Measurements from ENCODE around the gene ADCY10. TPM values are rescaled to one million over a fixed set of nuclear protein-coding genes. Genes with fewer than 3 reads are reported as not detected.
A peak's percentile ranks its signal among the peaks of the same experiment; 100 is the strongest.

The ADCY10 gene
- total and polyA plus RNA-seq, 2 of the 4 experiments (the other 2 are of a cell fraction) = under 0.01 to 0.03 TPM

DNA sequence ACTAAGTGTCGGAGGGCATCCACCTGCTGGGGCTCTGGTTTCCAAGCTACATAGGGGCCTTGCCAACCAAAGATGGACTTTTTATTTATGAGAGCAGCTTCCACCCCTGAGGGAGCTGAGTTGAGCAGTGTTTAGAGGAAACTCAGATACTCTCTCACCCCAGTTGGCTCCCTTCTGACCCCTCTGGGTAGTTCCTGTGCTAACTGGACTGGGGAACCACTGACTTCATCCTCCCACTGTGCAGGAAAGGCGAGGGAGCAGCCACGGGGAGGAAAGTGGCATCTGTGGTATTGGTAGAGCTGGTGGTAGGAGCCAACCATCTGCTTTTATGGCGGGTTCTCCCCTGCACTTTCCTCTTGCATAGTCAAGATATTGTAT lies 121.8 kb downstream of the ADCY10 start:
- CTCF ChIA-PET = no interaction called here
- Histone ChIP-seq H3K4me2 (ENCODE audit: low read depth, low read length) (no peak overlapping the region), H2AFZ (replicated peaks; ENCODE audit: low read length, poor library complexity) (no peak overlapping the region), H3K18ac (ENCODE audit: low read depth, low read length) (peak overlapping the region; percentile 25; the same call in 1 of the 2 replicates), H3K27me3 (ENCODE audit: control insufficient read depth, insufficient read depth, low read length) (no peaks in the 10 kb centered on the region), H3K56ac (ENCODE audit: extremely low read depth, insufficient read depth, low read length) (no peak overlapping the region), H3K9ac (ENCODE audit: low read depth, low read length) (no peak overlapping the region), H2BK20ac (ENCODE audit: low read depth, low read length) (peak overlapping the region; percentile 70), H3K4me1 (ENCODE audit: control insufficient read depth, insufficient read depth, low read length) (peaks cover 18% of the 10 kb centered on the region), H2BK15ac (ENCODE audit: low read depth, low read length) (0 out of 3 replicates have a peak overlapping the region, but pooled peaks have one; percentile 22), H4K5ac (ENCODE audit: low read depth, low read length) (peak overlapping the region; percentile 16), H4K8ac (ENCODE audit: low read depth in 2 of 2, low read length in 2 of 2) (peak overlapping the region in 1 of 2 experiments; percentile 67; a peak in 2 of 4 replicates), H3K4ac (ENCODE audit: low read depth, low read length) (peak overlapping the region; percentile 74), H3K27ac (ENCODE audit: insufficient read depth, low read length) (peak overlapping the region; percentile 58), H3K79me1 (ENCODE audit: low read depth in 1 of 2, low read length in 2 of 2) (peaks cover 0 to 40% of the 10 kb centered on the region in 2 experiments; a peak in 2 of 4 replicates), H2AK5ac (ENCODE audit: low read depth, low read length) (peak overlapping the region; percentile 54; the same call in 1 of the 2 replicates), H3K9me3 (ENCODE audit: control insufficient read depth, insufficient read depth, low read length) (no peaks in the 10 kb centered on the region), H3K14ac (replicated peaks; ENCODE audit: low read depth, low read length) (peak overlapping the region; percentile 43), H3K23ac (ENCODE audit: low read depth, low read length) (peak overlapping the region; percentile 26; the same call in 1 of the 2 replicates), H3K36me3 (ENCODE audit: control insufficient read depth, insufficient read depth, low read length) (peaks cover 24% of the 10 kb centered on the region), H2AK9ac (replicated peaks; ENCODE audit: low read depth, low read length, poor library complexity) (peak overlapping the region; percentile 25), H3K9me1 (ENCODE audit: insufficient read depth, low read length) (peaks cover 21% of the 10 kb centered on the region), H2BK120ac (ENCODE audit: low read depth, low read length) (peak overlapping the region; percentile 85), H3K4me3 (ENCODE audit: insufficient read depth, low read depth, low read length) (no peak overlapping the region), H2BK5ac (ENCODE audit: low read depth, low read length, poor library complexity, severe bottlenecking) (peak overlapping the region; percentile 53), H4K91ac (ENCODE audit: insufficient read depth, low read depth, low read length) (peak overlapping the region; percentile 53), H4K20me1 (ENCODE audit: insufficient read depth, low read length) (peaks cover 7% of the 10 kb centered on the region)
- no peak for ATAC-seq (ENCODE audit: low read depth)
- in situ Hi-C loops (cut with MboI; ENCODE audit: low sequenced_read_pairs) = no loop called here
- POLR2A ChIA-PET (ENCODE audit: unreplicated experiment) = no interaction called here
- intact Hi-C loops (cut with micrococcal nuclease) = loop anchor here (1.0 to 5.0 kb wide), 2 partner anchors 71 to 290 kb away; partner anchors contain the start of gene MPZL1
- BruUV-seq (replicated peaks) = no TSS peak
- dilution Hi-C loops (cut with HindIII; ENCODE audit: low sequenced_read_pairs, unreplicated experiment) = no loop called here
- no peak for TF ChIP-seq MAFK (IDR thresholded peaks at IDR 0.05; ENCODE audit: low read depth, low read length)
- no peak for TF ChIP-seq BHLHE40 (IDR thresholded peaks at IDR 0.05; ENCODE audit: low read depth, low read length)
- TF ChIP-seq, protein P1, sequence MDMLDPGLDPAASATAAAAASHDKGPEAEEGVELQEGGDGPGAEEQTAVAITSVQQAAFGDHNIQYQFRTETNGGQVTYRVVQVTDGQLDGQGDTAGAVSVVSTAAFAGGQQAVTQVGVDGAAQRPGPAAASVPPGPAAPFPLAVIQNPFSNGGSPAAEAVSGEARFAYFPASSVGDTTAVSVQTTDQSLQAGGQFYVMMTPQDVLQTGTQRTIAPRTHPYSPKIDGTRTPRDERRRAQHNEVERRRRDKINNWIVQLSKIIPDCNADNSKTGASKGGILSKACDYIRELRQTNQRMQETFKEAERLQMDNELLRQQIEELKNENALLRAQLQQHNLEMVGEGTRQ (IDR thresholded peaks at IDR 0.05; ENCODE audit: low read depth, low read length) = no peak
- TF ChIP-seq CHD1 (IDR thresholded peaks at IDR 0.05; ENCODE audit: low read depth, low read length) = no peak
- no peak for TF ChIP-seq POLR2A (IDR thresholded peaks at IDR 0.05; ENCODE audit: low read depth, low read length)
- no peak for TF ChIP-seq RAD21 (IDR thresholded peaks at IDR 0.05; ENCODE audit: low read length)
- no peak for DNase-seq
- no CpG with 5 or more reads among the region's 4 CpGs for WGBS, 2 experiments (ENCODE audit: extremely low coverage in 2 of 2, insufficient read length in 1 of 2)

Data from IMR-90 (cell line).